WERI-Rb-1 (cell line): ENCODE results near the gene FBXW4.
A peak's percentile ranks its signal among the peaks of the same experiment; 100 is the strongest.

Experiments
- DNase-seq: peaks from one replicate; pipeline ENCODE4 v3.0.0-alpha.2; 2020
- H3K27ac ChIP-seq: fragments of 250-450 bp; sonication (Bioruptor Pico); 2 replicates; pipeline ENCODE4 v1.5.1; 2020; ENCODE audit warnings: mild to moderate bottlenecking, moderate library complexity
- H3K27me3 ChIP-seq: fragments of 250-450 bp; sonication (Bioruptor Pico); 2 replicates; pipeline ENCODE4 v1.5.1; 2021; ENCODE audit warnings: mild to moderate bottlenecking, low read depth, moderate library complexity; ENCODE audit not compliant: insufficient read depth, severe bottlenecking
- H3K36me3 ChIP-seq: fragments of 250-450 bp; sonication (Bioruptor Pico); 2 replicates; pipeline ENCODE4 v1.5.1; 2020; ENCODE audit warnings: mild to moderate bottlenecking, moderate library complexity
- H3K4me3 ChIP-seq: 2 replicates; pipeline ENCODE4 v1.5.1; 2011; ENCODE audit warnings: low read depth, mild to moderate bottlenecking, control low read depth, low read length
- H3K9me3 ChIP-seq: fragments of 250-450 bp; sonication (Bioruptor Pico); 2 replicates; pipeline ENCODE4 v1.5.1; 2021; ENCODE audit warnings: mild to moderate bottlenecking, moderate library complexity; ENCODE audit not compliant: severe bottlenecking
- TF ChIP-seq, protein P1 (sequence below): IDR thresholded peaks from 2 replicates; pipeline ENCODE4 v1.5.1; 2011; ENCODE audit warnings: low read depth, mild to moderate bottlenecking, control low read depth, inconsistent platforms, low read length

Gene FBXW4, protein sequence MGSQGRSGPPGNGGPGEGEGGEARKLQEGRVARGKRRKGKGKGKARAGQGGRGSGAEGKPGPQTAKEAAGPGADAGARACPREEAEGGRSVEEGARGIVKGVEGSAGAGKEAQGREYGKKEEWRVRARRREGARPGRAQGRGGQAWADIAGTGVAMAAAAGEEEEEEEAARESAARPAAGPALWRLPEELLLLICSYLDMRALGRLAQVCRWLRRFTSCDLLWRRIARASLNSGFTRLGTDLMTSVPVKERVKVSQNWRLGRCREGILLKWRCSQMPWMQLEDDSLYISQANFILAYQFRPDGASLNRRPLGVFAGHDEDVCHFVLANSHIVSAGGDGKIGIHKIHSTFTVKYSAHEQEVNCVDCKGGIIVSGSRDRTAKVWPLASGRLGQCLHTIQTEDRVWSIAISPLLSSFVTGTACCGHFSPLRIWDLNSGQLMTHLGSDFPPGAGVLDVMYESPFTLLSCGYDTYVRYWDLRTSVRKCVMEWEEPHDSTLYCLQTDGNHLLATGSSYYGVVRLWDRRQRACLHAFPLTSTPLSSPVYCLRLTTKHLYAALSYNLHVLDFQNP

DNA sequence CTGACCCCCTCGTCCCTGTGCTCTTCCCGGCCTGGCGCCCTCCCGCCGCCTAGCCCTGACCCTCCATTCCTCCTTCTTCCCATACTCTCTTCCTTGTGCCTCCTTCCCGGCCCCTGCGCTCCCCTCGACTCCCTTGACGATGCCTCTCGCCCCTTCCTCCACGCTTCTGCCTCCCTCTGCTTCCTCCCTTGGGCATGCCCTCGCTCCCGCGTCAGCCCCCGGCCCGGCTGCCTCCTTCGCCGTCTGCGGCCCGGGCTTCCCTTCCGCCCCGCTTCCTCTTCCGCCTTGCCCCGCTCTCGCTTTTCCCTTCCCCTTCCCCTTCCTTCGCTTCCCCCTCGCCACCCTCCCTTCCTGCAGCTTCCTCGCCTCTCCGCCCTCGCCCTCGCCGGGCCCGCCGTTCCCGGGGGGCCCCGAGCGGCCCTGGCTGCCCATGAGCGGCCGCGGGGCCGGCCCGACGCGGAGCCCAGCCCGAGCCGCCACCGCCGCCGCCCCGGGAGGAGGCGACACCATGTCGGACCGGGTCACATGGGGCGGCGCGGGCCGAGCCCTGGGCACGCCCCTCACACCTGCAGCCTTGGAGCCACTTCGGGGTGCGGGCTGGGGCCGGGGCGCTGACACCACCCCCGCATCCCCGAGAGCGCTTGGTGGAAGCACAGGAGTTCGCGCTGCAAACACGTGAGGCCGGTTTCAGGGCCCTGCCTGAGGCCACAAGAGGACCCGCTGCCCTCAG lies at the start of gene FBXW4:
Gene FBXW4 (minus strand): TSS at position 497 of the 730 bp plus-strand sequence. CDS start 65 bp downstream, at position 432.
- DNase-seq, result peak; percentile 67
- Histone ChIP-seq H3K4me3 (peak within 1 kb of the TSS; percentile 68), H3K9me3 (peaks cover 3% of the 10 kb centered on the region), H3K27ac (peak within 1 kb of the TSS; percentile 95), H3K27me3 (no peaks in the 10 kb centered on the region), H3K36me3 (no peaks in the 10 kb centered on the region)
- TF ChIP-seq, protein P1, sequence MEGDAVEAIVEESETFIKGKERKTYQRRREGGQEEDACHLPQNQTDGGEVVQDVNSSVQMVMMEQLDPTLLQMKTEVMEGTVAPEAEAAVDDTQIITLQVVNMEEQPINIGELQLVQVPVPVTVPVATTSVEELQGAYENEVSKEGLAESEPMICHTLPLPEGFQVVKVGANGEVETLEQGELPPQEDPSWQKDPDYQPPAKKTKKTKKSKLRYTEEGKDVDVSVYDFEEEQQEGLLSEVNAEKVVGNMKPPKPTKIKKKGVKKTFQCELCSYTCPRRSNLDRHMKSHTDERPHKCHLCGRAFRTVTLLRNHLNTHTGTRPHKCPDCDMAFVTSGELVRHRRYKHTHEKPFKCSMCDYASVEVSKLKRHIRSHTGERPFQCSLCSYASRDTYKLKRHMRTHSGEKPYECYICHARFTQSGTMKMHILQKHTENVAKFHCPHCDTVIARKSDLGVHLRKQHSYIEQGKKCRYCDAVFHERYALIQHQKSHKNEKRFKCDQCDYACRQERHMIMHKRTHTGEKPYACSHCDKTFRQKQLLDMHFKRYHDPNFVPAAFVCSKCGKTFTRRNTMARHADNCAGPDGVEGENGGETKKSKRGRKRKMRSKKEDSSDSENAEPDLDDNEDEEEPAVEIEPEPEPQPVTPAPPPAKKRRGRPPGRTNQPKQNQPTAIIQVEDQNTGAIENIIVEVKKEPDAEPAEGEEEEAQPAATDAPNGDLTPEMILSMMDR, result no peak

DNA sequence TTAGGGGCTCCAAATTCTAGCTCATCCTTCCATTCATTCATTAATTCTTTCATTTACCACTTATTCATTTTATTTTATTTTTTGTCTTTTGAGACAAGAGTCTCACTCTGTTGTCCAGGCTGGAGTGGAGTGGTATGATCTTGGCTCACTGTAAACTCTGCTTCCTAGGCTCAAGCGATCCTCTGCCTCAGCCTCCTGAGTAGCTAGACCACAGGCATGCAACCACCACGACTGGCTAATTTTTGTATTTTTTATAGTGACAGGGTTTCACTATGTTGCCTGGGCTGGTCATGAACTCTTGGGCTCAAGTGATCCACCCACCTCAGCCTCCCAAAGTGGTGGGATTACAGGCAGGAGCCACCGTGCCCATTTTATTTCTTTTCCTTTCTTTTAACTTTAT lies 49.3 kb upstream of the FBXW4 start:
- no peaks in the 10 kb centered on the region for H3K36me3 ChIP-seq
- TF ChIP-seq, protein P1, result no peak
- no peaks in the 10 kb centered on the region for H3K9me3 ChIP-seq
- H3K27ac ChIP-seq, result no peak overlapping the region
- H3K4me3 ChIP-seq, result no peak overlapping the region
- no peak for DNase-seq
- H3K27me3 ChIP-seq, result no peaks in the 10 kb centered on the region

DNA sequence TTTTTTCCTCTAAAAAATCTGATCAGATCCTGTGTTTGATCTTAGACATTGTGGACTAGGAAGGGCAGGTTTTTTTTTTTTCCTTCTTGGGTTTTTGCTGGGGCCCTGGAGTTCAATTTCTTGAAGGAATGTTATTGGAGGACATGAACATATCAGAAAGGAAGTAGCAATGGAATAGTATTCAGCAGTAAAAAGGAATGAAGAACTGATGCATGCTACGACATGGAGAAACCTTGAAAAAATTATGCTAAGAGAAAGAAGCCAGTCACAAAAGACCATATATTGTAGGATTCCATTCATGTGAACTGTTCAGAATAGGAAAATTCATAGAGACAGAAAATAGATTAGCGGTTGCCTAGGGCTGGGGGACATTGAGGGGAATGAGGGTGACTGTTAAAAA lies 47.0 kb upstream of the FBXW4 start:
- no peaks in the 10 kb centered on the region for H3K9me3 ChIP-seq
- TF ChIP-seq, protein P1, result no peak
- no peak overlapping the region for H3K4me3 ChIP-seq
- no peaks in the 10 kb centered on the region for H3K27me3 ChIP-seq
- no peaks in the 10 kb centered on the region for H3K36me3 ChIP-seq
- no peak for DNase-seq
- H3K27ac ChIP-seq, result no peak overlapping the region

DNA sequence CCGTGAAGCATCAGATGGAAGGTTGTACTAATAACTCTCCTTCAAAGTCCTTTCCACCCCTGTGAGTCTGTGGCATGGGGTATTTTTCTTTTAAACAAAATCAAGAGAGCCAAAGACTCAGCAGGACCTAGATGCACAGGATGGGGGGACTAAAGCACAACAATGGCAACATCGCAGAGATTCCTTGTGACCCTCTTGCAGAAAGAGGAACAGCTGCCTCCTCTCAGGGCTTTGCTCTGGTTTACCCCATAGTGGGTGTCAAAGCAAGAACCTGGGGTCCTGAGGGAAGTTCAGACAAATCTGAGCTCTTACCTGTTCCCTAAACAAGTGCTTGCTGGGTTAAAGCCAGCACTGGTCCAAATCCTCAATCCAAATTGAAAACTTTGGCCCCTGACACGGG lies 41.7 kb upstream of the FBXW4 start:
- no peak for DNase-seq
- TF ChIP-seq, protein P1, result no peak
- Histone ChIP-seq H3K27ac (no peak overlapping the region), H3K4me3 (no peak overlapping the region), H3K36me3 (no peaks in the 10 kb centered on the region), H3K9me3 (no peaks in the 10 kb centered on the region), H3K27me3 (no peaks in the 10 kb centered on the region)

DNA sequence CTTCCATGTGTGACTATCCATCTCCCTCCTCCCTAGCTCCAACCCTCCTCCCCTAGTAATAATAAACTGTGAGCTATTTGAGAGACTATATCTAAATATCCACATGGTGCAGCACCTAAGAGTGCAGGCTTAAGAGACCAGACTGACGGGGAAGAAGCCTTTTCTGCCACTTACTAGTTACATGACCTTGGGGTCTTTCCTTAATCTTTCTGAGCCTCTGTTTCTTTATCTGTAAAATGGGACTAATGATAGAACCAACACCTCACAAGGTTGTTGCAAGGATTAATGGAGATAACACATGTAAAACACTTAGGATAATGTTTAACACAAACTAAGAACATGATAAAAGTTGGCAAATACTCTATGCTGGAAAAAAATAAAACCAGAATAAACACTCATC lies 37.1 kb upstream of the FBXW4 start:
- Histone ChIP-seq H3K36me3 (no peaks in the 10 kb centered on the region), H3K27ac (no peak overlapping the region), H3K27me3 (no peaks in the 10 kb centered on the region), H3K9me3 (no peaks in the 10 kb centered on the region), H3K4me3 (no peak overlapping the region)
- TF ChIP-seq, protein P1, result no peak
- no peak for DNase-seq
